HepG2 (cell line): ENCODE results near the gene EXOC7. TPM values are rescaled to one million over a fixed set of nuclear protein-coding genes. Genes with fewer than 3 reads are reported as not detected.

ENCODE experiments used
- ATAD3A ChIP-seq: sonication (generic); formaldehyde crosslinking; IDR thresholded peaks from 2 replicates; pipeline ENCODE4 v1.4.0; 2020; ENCODE audit warnings: missing genetic modification reagents
- BHLHE40 ChIP-seq: IDR thresholded peaks from 2 replicates; pipeline ENCODE4 v1.6.1; 2011; ENCODE audit warnings: low read length, improper control_type of control experiment
- CEBPB ChIP-seq: IDR thresholded peaks from 2 replicates; pipeline ENCODE4 v1.6.1; 2011; ENCODE audit warnings: low read depth, low read length, improper control_type of control experiment, borderline replicate concordance
- ESRRA ChIP-seq: sonication (generic); formaldehyde crosslinking; IDR thresholded peaks from 2 replicates; pipeline ENCODE4 v1.5.1; 2020; ENCODE audit warnings: mild to moderate bottlenecking, low read depth, missing genetic modification reagents
- HNRNPK ChIP-seq: fragments of 200-400 bp; formaldehyde crosslinking; IDR thresholded peaks from 2 replicates; pipeline ENCODE4 v1.6.1; 2018; ENCODE audit warnings: low read length, low read depth, moderate library complexity, mild to moderate bottlenecking; ENCODE audit not compliant: poor library complexity, severe bottlenecking
- KDM5B ChIP-seq: sonication (generic); formaldehyde crosslinking; IDR thresholded peaks from 2 replicates; pipeline ENCODE4 v1.4.0; 2020; ENCODE audit warnings: missing genetic modification reagents, mild to moderate bottlenecking, borderline replicate concordance
- MBNL3 ChIP-seq: fragments of 250-450 bp; sonication (Bioruptor Pico); conservative IDR thresholded peaks from 2 replicates; pipeline ENCODE4 v1.8.0; 2022; ENCODE audit warnings: mild to moderate bottlenecking, inconsistent platforms
- MIER2 ChIP-seq: IDR thresholded peaks from 2 replicates; pipeline ENCODE4 v1.6.1; 2016; ENCODE audit warnings: missing biosample characterization, missing genetic modification reagents
- NR2F1 ChIP-seq, 2 experiments: fragments of 450-650 bp in 1 of 2; formaldehyde crosslinking in 1 of 2; IDR thresholded peaks; 2 replicates each; pipeline versions ENCODE4 v1.5.0 to v1.6.1; 2016 to 2020; ENCODE audit warnings: mild to moderate bottlenecking in 1 of 2, missing compliant biosample characterization in 1 of 2, missing genetic modification reagents in 1 of 2, moderate library complexity in 1 of 2
- NR2F6 ChIP-seq, 2 experiments: IDR thresholded peaks; 2 replicates each; pipeline ENCODE4 v1.6.1; 2016; ENCODE audit warnings: antibody characterized with exemption in 1 of 2, mild to moderate bottlenecking in 1 of 2
- SNRNP70 ChIP-seq: fragments of 200-400 bp; formaldehyde crosslinking; IDR thresholded peaks from 2 replicates; pipeline ENCODE4 v1.6.1; 2017; ENCODE audit warnings: mild to moderate bottlenecking, low read depth, low read length, moderate library complexity
- TAF15 ChIP-seq: fragments of 200-400 bp; formaldehyde crosslinking; IDR thresholded peaks from one replicate; pipeline ENCODE4 v1.6.1; 2018; ENCODE audit warnings: mild to moderate bottlenecking, low read depth, low read length; ENCODE audit not compliant: poor library complexity, severe bottlenecking
- ZBTB7A ChIP-seq: sonication (generic); formaldehyde crosslinking; IDR thresholded peaks from 2 replicates; pipeline ENCODE4 v1.8.0; 2022; ENCODE audit warnings: mild to moderate bottlenecking, missing genetic modification reagents
- ZC3H4 ChIP-seq: sonication (generic); formaldehyde crosslinking; IDR thresholded peaks from 2 replicates; pipeline ENCODE4 v1.4.0; 2020; ENCODE audit warnings: missing genetic modification reagents, borderline replicate concordance
- ZKSCAN8 ChIP-seq: IDR thresholded peaks from 2 replicates; pipeline ENCODE4 v1.6.1; 2016; ENCODE audit warnings: borderline replicate concordance, missing genetic modification reagents, missing compliant biosample characterization
- ZNF232 ChIP-seq: sonication (generic); formaldehyde crosslinking; IDR thresholded peaks from 2 replicates; pipeline ENCODE4 v1.4.0; 2020; ENCODE audit warnings: missing genetic modification reagents, borderline replicate concordance
- ZNF33A ChIP-seq: sonication (generic); formaldehyde crosslinking; IDR thresholded peaks from 2 replicates; pipeline ENCODE4 v1.5.1; 2020; ENCODE audit warnings: missing genetic modification reagents, mild to moderate bottlenecking, moderate library complexity, borderline replicate concordance
- ZNF501 ChIP-seq: sonication (generic); formaldehyde crosslinking; IDR thresholded peaks from 2 replicates; pipeline ENCODE4 v1.5.1; 2020; ENCODE audit warnings: mild to moderate bottlenecking, moderate library complexity, missing genetic modification reagents
- ZNF614 ChIP-seq: IDR thresholded peaks from 2 replicates; pipeline ENCODE4 v1.6.1; 2018; ENCODE audit warnings: missing biosample characterization, missing genetic modification reagents, inconsistent platforms, borderline replicate concordance
- ZNF629 ChIP-seq: sonication (generic); formaldehyde crosslinking; conservative IDR thresholded peaks from 2 replicates; pipeline ENCODE4 v1.5.0; 2020; ENCODE audit warnings: missing genetic modification reagents
- ZNF737 ChIP-seq: sonication (generic); formaldehyde crosslinking; IDR thresholded peaks from 2 replicates; pipeline ENCODE4 v1.5.0; 2020; ENCODE audit warnings: missing genetic modification reagents, mild to moderate bottlenecking, borderline replicate concordance
- ZNF816 ChIP-seq: sonication (generic); formaldehyde crosslinking; IDR thresholded peaks from 2 replicates; pipeline ENCODE4 v1.8.0; 2022; ENCODE audit warnings: missing genetic modification reagents, mild to moderate bottlenecking, borderline replicate concordance
- ZNF878 ChIP-seq: sonication (generic); formaldehyde crosslinking; IDR thresholded peaks from 2 replicates; pipeline ENCODE4 v1.8.1; 2023; ENCODE audit warnings: mild to moderate bottlenecking, missing genetic modification reagents, moderate library complexity
- ZSCAN9 ChIP-seq: IDR thresholded peaks from 2 replicates; pipeline ENCODE4 v1.6.1; 2016; ENCODE audit warnings: borderline replicate concordance
- polyA plus RNA-seq, 8 experiments: library from polyadenylated mRNA; depleted of rRNA in 3 of 8; stranded (reverse) in 7 of 8; unstranded in 1 of 8; fragments of >200 nt; fragmentation: Illumina TruSeq in 4 of 8; extraction: Trizol in 4 of 8; gene quantifications; 2 replicates each; pipeline versions ENCODE4 v1.2.1 to v1.2.3, GENCODE V29; 2011 to 2016; ENCODE audit warnings: low read depth in 4 of 8, missing spikeins in 1 of 8, mixed read lengths in 1 of 8; ENCODE audit not compliant: insufficient read depth in 1 of 8
- total RNA-seq, 5 experiments: library from RNA; depleted of rRNA; stranded (reverse); fragments of >200 nt; fragmentation: Illumina TruSeq; extraction: Trizol; gene quantifications; 2 replicates each; pipeline ENCODE4 v1.2.3, GENCODE V29; 2016; ENCODE audit warnings: low read depth in 1 of 5
- TF ChIP-seq, protein P1 (sequence below): sonication (generic); formaldehyde crosslinking; conservative IDR thresholded peaks from 2 replicates; pipeline ENCODE4 v1.8.0; 2022; ENCODE audit warnings: mild to moderate bottlenecking, moderate library complexity, missing genetic modification reagents
- TF ChIP-seq, protein P2 (sequence below): sonication (generic); formaldehyde crosslinking; IDR thresholded peaks from 2 replicates; pipeline ENCODE4 v1.8.1; 2023; ENCODE audit warnings: mild to moderate bottlenecking, missing genetic modification reagents
- TF ChIP-seq, protein P3 (sequence below): sonication (generic); formaldehyde crosslinking; IDR thresholded peaks from 2 replicates; pipeline ENCODE4 v1.4.0; 2020; ENCODE audit warnings: missing genetic modification reagents, low read depth, mild to moderate bottlenecking, borderline replicate concordance

EXOC7 gene
- total and polyA plus RNA-seq, 2 of the 13 experiments (the other 11 are each of a cell fraction or from before 2014, with no cell fraction given) = 86.9 to 116 TPM

DNA sequence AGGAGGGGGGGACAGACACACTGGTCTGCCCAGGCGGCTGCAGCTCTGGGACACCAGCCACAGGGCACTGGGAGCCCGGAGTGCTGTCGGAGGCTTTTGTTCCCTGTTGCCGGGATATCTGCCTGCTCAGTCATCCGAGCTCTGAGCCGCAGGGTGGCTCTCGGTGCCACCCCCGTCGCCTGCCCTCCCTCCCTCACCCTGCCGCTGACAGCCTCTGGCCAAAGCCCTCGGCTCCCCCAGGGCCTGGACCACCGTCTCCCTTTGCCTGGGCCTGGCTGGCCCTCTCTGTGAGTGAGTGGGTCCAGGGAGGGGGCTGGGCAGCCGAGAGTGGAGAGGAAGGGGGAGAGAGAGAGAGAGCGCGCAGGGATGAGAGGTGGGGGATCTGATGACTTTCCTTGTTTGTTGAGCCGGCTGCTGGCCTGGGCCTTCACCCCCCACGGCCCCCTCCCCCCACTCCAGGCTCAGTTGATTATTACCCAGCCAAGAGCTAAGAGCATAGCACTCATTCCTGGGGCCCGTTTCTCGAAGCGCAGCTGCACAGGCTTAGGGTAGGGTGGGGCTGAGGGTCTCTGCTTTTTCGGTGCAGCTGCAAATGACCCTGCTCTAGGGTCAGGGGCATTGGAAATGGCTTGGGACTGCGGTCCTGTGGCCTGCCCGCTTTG, 34.8 kb upstream of the EXOC7 start (continued):
- peak; percentile 86; the same call in 1 of the 2 replicates for TF ChIP-seq ZNF816 (CRISPR knock-in tag)
- TF ChIP-seq ZNF33A (CRISPR knock-in tag) = 0 out of 2 replicates have a peak, but pooled peaks have one; percentile 50
- peak; percentile 95 for TF ChIP-seq ZKSCAN8
- TF ChIP-seq ZNF629 (CRISPR knock-in tag) = peak; percentile 10; the same call in 1 of the 2 replicates
- TF ChIP-seq, protein P1, sequence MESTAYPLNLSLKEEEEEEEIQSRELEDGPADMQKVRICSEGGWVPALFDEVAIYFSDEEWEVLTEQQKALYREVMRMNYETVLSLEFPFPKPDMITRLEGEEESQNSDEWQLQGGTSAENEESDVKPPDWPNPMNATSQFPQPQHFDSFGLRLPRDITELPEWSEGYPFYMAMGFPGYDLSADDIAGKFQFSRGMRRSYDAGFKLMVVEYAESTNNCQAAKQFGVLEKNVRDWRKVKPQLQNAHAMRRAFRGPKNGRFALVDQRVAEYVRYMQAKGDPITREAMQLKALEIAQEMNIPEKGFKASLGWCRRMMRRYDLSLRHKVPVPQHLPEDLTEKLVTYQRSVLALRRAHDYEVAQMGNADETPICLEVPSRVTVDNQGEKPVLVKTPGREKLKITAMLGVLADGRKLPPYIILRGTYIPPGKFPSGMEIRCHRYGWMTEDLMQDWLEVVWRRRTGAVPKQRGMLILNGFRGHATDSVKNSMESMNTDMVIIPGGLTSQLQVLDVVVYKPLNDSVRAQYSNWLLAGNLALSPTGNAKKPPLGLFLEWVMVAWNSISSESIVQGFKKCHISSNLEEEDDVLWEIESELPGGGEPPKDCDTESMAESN (CRISPR knock-in tag) = no peak; the same call in none of the 2 replicates
- peak; percentile 24; the same call in 1 of the 2 replicates for TF ChIP-seq KDM5B (CRISPR knock-in tag)
- TF ChIP-seq ZNF232 (CRISPR knock-in tag) = peak; percentile 66; the same call in 1 of the 2 replicates
- TF ChIP-seq SNRNP70 = no peak
- TF ChIP-seq CEBPB = no peak
- TF ChIP-seq NR2F6 (IDR thresholded peaks at IDR 0.05) = peak; percentile 78
- no peak; the same call in none of the 2 replicates for TF ChIP-seq NR2F6 (CRISPR knock-in tag; IDR thresholded peaks at IDR 0.05)
- no peak for TF ChIP-seq BHLHE40
- peak; percentile 84; the same call in 1 of the 2 replicates for TF ChIP-seq ZNF878 (CRISPR knock-in tag)
- TF ChIP-seq ATAD3A = no peak
- no peak for TF ChIP-seq ZNF501 (CRISPR knock-in tag)
- TF ChIP-seq ESRRA = peak; percentile 19; the same call in 1 of the 2 replicates
- peak; percentile 85 for TF ChIP-seq ZSCAN9 (CRISPR knock-in tag)
- TF ChIP-seq TAF15 = no peak
- no peak for TF ChIP-seq MBNL3 (CRISPR knock-in tag)
- peak; percentile 59; the same call in 1 of the 2 replicates for TF ChIP-seq ZNF614
- no peak for TF ChIP-seq ZNF737 (CRISPR knock-in tag)
- peak; percentile 46 for TF ChIP-seq HNRNPK
- TF ChIP-seq ZBTB7A (CRISPR knock-in tag) = peak; percentile 98
- peak in 1 of 2 experiments; percentile 69; a peak in 2 of 4 replicates for TF ChIP-seq NR2F1 (CRISPR knock-in tag; IDR thresholded peaks at IDR 0.05)
- TF ChIP-seq ZC3H4 (CRISPR knock-in tag) = no peak
- TF ChIP-seq, protein P2, sequence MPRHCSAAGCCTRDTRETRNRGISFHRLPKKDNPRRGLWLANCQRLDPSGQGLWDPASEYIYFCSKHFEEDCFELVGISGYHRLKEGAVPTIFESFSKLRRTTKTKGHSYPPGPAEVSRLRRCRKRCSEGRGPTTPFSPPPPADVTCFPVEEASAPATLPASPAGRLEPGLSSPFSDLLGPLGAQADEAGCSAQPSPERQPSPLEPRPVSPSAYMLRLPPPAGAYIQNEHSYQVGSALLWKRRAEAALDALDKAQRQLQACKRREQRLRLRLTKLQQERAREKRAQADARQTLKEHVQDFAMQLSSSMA (CRISPR knock-in tag) = peak; percentile 48; the same call in 1 of the 2 replicates
- 0 out of 2 replicates have a peak, but pooled peaks have one; percentile 11 for TF ChIP-seq MIER2
- TF ChIP-seq, protein P3, sequence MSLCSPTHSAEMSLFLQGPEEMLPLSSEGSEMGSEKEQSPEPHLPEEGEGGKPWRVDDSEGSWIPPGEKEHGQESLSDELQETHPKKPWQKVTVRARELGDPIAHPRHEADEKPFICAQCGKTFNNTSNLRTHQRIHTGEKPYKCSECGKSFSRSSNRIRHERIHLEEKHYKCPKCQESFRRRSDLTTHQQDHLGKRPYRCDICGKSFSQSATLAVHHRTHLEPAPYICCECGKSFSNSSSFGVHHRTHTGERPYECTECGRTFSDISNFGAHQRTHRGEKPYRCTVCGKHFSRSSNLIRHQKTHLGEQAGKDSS (CRISPR knock-in tag) = peak; percentile 65; the same call in 1 of the 2 replicates
